NCI-H2107 treated with DMSO at 0.1 percent for 48 hours (cell line): ENCODE measurements around the gene BRSK2.
"Not testable (repeated sequence)": the region's sequence is repeated elsewhere in the genome, so short reads cannot be mapped to it uniquely, and the experiment has no call there.

Source experiments
- DNase-seq: peaks from one replicate; lab custom pipeline; 2025; ENCODE audit not compliant: unreplicated experiment; lab: John Stamatoyannopoulos, UW

BRSK2 gene

GRCh38 chr11:1354125-1354938 is 35.4 kb upstream of the BRSK2 start:
- DNase-seq: no peak

GRCh38 chr11:1356007-1356435 is 33.7 kb upstream of the BRSK2 start:
- DNase-seq: no peak

GRCh38 chr11:1356478-1356960 is 33.2 kb upstream of the BRSK2 start:
- DNase-seq: no peak

GRCh38 chr11:1358286-1358685 is 31.4 kb upstream of the BRSK2 start:
- no peak for DNase-seq

GRCh38 chr11:1358931-1359330 is 30.8 kb upstream of the BRSK2 start:
- not testable (repeated sequence) for DNase-seq

- no peak for DNase-seq
Observed at GRCh38 chr11:1359556-1359955, 30.2 kb upstream of the BRSK2 start.

- no peak for DNase-seq
Observed at GRCh38 chr11:1360181-1360834, 29.4 kb upstream of the BRSK2 start.

- no peak for DNase-seq
Observed at GRCh38 chr11:1360835-1361357, 28.8 kb upstream of the BRSK2 start.

- DNase-seq: no peak
Observed at GRCh38 chr11:1361882-1362281, 27.9 kb upstream of the BRSK2 start.

- DNase-seq: no peak
Observed at GRCh38 chr11:1367721-1368120, 22.0 kb upstream of the BRSK2 start.

- no peak for DNase-seq
Observed at GRCh38 chr11:1368216-1368615, 21.5 kb upstream of the BRSK2 start.

GRCh38 chr11:1368966-1369365 is 20.8 kb upstream of the BRSK2 start:
- no peak for DNase-seq

- DNase-seq: no peak
Observed at GRCh38 chr11:1369371-1370005, 20.2 kb upstream of the BRSK2 start.

- no peak for DNase-seq
Observed at GRCh38 chr11:1370186-1371025, 19.3 kb upstream of the BRSK2 start.

GRCh38 chr11:1371026-1371325 is 18.8 kb upstream of the BRSK2 start:
- DNase-seq: no peak

GRCh38 chr11:1371377-1371776 is 18.4 kb upstream of the BRSK2 start:
- DNase-seq: no peak

- DNase-seq: no peak
Observed at GRCh38 chr11:1371836-1372465, 17.8 kb upstream of the BRSK2 start.

- DNase-seq: no peak
Observed at GRCh38 chr11:1372660-1373059, 17.1 kb upstream of the BRSK2 start.

- DNase-seq: no peak
Observed at GRCh38 chr11:1373536-1374214, 16.1 kb upstream of the BRSK2 start.
